GM12878 (cell line): ENCODE results near the gene NCBP2.

Experiments used
- BRCA1 ChIP-seq: IDR thresholded peaks from 2 replicates; pipeline ENCODE4 v1.6.1; 2011; ENCODE audit warnings: low read depth, low read length, improper control_type of control experiment
- CBX3 ChIP-seq: fragments of 200-600 bp; sonication (generic); IDR thresholded peaks from 2 replicates; pipeline ENCODE4 v1.6.1; 2016; ENCODE audit warnings: low read depth, borderline replicate concordance
- CHD2 ChIP-seq: IDR thresholded peaks from 2 replicates; pipeline ENCODE4 v1.6.1; 2011; ENCODE audit warnings: low read depth, low read length, improper control_type of control experiment, borderline replicate concordance
- ESRRA ChIP-seq: IDR thresholded peaks from 2 replicates; pipeline ENCODE4 v1.6.1; 2012; ENCODE audit warnings: mild to moderate bottlenecking, low read length, improper control_type of control experiment
- KAT2A ChIP-seq: conservative IDR thresholded peaks from 2 replicates; pipeline ENCODE4 v1.6.1; 2011; ENCODE audit warnings: low read depth, low read length; ENCODE audit not compliant: control insufficient read depth
- NR2C2 ChIP-seq: IDR thresholded peaks from 2 replicates; pipeline ENCODE4 v1.6.1; 2011; ENCODE audit warnings: borderline replicate concordance, low read depth; ENCODE audit not compliant: control insufficient read depth, insufficient read length
- POLR2A ChIP-seq: IDR thresholded peaks from 2 replicates; pipeline ENCODE4 v1.6.1; 2011; ENCODE audit warnings: low read depth, mild to moderate bottlenecking, low read length
- POLR2AphosphoS5 ChIP-seq: IDR thresholded peaks from 2 replicates; pipeline ENCODE4 v1.6.1; 2011; ENCODE audit warnings: mild to moderate bottlenecking, low read length, inconsistent platforms
- SIN3A ChIP-seq: IDR thresholded peaks from 2 replicates; pipeline ENCODE4 v1.6.1; 2012; ENCODE audit warnings: low read depth, low read length, improper control_type of control experiment
- SUPT20H ChIP-seq: IDR thresholded peaks from 2 replicates; pipeline ENCODE4 v1.6.1; 2011; ENCODE audit warnings: low read depth, mild to moderate bottlenecking, low read length, moderate library complexity, borderline replicate concordance; ENCODE audit not compliant: control insufficient read depth
- ZNF384 ChIP-seq: IDR thresholded peaks from 2 replicates; pipeline ENCODE4 v1.6.1; 2012; ENCODE audit warnings: low read depth, mild to moderate bottlenecking, low read length, improper control_type of control experiment, borderline replicate concordance
- TF ChIP-seq, protein P1 (sequence below), 3 experiments: IDR thresholded peaks in 2 of 3; conservative IDR thresholded peaks in 1 of 3; 2 replicates each; pipeline ENCODE4 v1.5.1; 2011; ENCODE audit warnings: low read depth in 3 of 3, low read length in 3 of 3, mild to moderate bottlenecking in 3 of 3, control low read depth in 2 of 3, moderate library complexity in 2 of 3, inconsistent platforms in 1 of 3, mixed read lengths in 1 of 3; ENCODE audit not compliant: control insufficient read depth in 2 of 3, insufficient read depth in 1 of 3; ENCODE audit errors: extremely low read depth in 1 of 3
- TF ChIP-seq, protein P2 (sequence below): fragments of 450-650 bp; IDR thresholded peaks from 2 replicates; pipeline ENCODE4 v1.6.1; 2017; ENCODE audit warnings: mild to moderate bottlenecking, moderate library complexity

DNA sequence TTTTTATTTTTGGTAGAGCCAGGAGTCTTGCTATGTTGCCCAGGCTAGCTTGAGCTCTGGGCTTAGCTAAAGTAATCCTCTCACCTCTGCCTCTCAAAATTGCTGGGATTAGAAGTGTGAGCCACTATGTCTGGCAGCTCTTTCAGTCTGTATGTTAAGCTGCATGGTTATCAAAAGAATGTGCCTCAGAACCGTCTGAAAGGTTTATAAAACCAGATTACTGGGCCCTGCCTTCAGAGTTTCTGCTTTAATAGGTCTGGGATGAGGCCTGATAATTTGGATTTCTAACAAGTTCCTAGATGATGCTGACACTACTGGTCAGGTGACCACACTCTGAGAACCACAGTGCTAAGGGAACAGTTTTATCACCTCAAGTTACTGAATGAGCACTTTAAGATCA, 40.0 kb downstream of the NCBP2 start:
- TF ChIP-seq POLR2A: no peak
- TF ChIP-seq, protein P1, sequence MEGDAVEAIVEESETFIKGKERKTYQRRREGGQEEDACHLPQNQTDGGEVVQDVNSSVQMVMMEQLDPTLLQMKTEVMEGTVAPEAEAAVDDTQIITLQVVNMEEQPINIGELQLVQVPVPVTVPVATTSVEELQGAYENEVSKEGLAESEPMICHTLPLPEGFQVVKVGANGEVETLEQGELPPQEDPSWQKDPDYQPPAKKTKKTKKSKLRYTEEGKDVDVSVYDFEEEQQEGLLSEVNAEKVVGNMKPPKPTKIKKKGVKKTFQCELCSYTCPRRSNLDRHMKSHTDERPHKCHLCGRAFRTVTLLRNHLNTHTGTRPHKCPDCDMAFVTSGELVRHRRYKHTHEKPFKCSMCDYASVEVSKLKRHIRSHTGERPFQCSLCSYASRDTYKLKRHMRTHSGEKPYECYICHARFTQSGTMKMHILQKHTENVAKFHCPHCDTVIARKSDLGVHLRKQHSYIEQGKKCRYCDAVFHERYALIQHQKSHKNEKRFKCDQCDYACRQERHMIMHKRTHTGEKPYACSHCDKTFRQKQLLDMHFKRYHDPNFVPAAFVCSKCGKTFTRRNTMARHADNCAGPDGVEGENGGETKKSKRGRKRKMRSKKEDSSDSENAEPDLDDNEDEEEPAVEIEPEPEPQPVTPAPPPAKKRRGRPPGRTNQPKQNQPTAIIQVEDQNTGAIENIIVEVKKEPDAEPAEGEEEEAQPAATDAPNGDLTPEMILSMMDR (IDR thresholded peaks at IDR 0.05 in 2 of 3, conservative IDR thresholded peaks at IDR 0.05 in 1 of 3; ENCODE audit: control insufficient read depth in 2 of 3, extremely low read depth in 1 of 3, insufficient read depth in 1 of 3, low read depth in 3 of 3, low read length in 3 of 3): no peak
- no peak for TF ChIP-seq CHD2
- TF ChIP-seq SUPT20H: no peak
- no peak for TF ChIP-seq NR2C2
- no peak for TF ChIP-seq POLR2AphosphoS5
- TF ChIP-seq BRCA1: no peak
- TF ChIP-seq KAT2A: no peak
- no peak for TF ChIP-seq SIN3A
- TF ChIP-seq ESRRA: no peak
- TF ChIP-seq ZNF384: no peak
- no peak for TF ChIP-seq CBX3
- TF ChIP-seq, protein P2, sequence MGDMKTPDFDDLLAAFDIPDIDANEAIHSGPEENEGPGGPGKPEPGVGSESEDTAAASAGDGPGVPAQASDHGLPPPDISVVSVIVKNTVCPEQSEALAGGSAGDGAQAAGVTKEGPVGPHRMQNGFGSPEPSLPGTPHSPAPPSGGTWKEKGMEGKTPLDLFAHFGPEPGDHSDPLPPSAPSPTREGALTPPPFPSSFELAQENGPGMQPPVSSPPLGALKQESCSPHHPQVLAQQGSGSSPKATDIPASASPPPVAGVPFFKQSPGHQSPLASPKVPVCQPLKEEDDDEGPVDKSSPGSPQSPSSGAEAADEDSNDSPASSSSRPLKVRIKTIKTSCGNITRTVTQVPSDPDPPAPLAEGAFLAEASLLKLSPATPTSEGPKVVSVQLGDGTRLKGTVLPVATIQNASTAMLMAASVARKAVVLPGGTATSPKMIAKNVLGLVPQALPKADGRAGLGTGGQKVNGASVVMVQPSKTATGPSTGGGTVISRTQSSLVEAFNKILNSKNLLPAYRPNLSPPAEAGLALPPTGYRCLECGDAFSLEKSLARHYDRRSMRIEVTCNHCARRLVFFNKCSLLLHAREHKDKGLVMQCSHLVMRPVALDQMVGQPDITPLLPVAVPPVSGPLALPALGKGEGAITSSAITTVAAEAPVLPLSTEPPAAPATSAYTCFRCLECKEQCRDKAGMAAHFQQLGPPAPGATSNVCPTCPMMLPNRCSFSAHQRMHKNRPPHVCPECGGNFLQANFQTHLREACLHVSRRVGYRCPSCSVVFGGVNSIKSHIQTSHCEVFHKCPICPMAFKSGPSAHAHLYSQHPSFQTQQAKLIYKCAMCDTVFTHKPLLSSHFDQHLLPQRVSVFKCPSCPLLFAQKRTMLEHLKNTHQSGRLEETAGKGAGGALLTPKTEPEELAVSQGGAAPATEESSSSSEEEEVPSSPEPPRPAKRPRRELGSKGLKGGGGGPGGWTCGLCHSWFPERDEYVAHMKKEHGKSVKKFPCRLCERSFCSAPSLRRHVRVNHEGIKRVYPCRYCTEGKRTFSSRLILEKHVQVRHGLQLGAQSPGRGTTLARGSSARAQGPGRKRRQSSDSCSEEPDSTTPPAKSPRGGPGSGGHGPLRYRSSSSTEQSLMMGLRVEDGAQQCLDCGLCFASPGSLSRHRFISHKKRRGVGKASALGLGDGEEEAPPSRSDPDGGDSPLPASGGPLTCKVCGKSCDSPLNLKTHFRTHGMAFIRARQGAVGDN: no peak
